ENCODE results near the gene MYOM1. TPM values are rescaled to one million over a fixed set of nuclear protein-coding genes. Genes with fewer than 3 reads are reported as not detected.

Gene MYOM1
- total and polyA plus RNA-seq, 7 donors, result 54.8 to 842 (median 388) TPM

- intact Hi-C loops (cut with DNase I), result no loop called here
- no peak for TF ChIP-seq CTCF (IDR thresholded peaks at IDR 0.05)
Observed at GRCh38 chr18:3233433-3234168, 13.8 kb upstream of the MYOM1 start.

GRCh38 chr18:3233004-3233403, 13.2 kb upstream of the MYOM1 start:
- Histone ChIP-seq H3K27ac (no peak overlapping the region), H3K9me3 (no peaks in the 10 kb centered on the region), H3K4me3 (no peak overlapping the region), H3K4me1 (peaks cover 4% of the 10 kb centered on the region), H3K27me3 (ENCODE audit: insufficient read depth in 3 of 3, low read length in 2 of 3) (no peaks in the 10 kb centered on the region), H3K36me3 (ENCODE audit: insufficient read depth in 1 of 2, low read depth in 1 of 2) (no peaks in the 10 kb centered on the region)
- DNase-seq (no peak), ATAC-seq (peak in 1 of 4 donors; percentile 52)
- WGBS, 3 donors, result 43 to 71% (median 59%) methylated on average over 1 of the region's 1 CpG
- intact Hi-C loops (cut with DNase I), result no loop called here
- no peak for TF ChIP-seq CTCF (IDR thresholded peaks at IDR 0.05)

More at GRCh38 chr18:3233433-3234168, 13.8 kb upstream of the MYOM1 start:
- DNase-seq (no peak), ATAC-seq (peak in 1 of 4 donors; percentile 28)
- 88 to 96% (median 94%) methylated on average over 4 of the region's 4 CpGs for WGBS, 3 donors
- no peaks in the 10 kb centered on the region for H3K9me3 ChIP-seq
- H3K27me3 ChIP-seq (ENCODE audit: insufficient read depth in 3 of 3, low read length in 2 of 3), result no peaks in the 10 kb centered on the region
- H3K4me3 ChIP-seq, result no peak overlapping the region
- no peak overlapping the region for H3K27ac ChIP-seq
- peaks cover 4% of the 10 kb centered on the region for H3K4me1 ChIP-seq
- H3K36me3 ChIP-seq (ENCODE audit: insufficient read depth in 1 of 2, low read depth in 1 of 2), result no peaks in the 10 kb centered on the region

GRCh38 chr18:3230401-3231334, 10.9 kb upstream of the MYOM1 start:
- Histone ChIP-seq H3K36me3 (ENCODE audit: insufficient read depth in 1 of 2, low read depth in 1 of 2) (no peaks in the 10 kb centered on the region), H3K4me1 (no peaks in the 10 kb centered on the region), H3K9me3 (no peaks in the 10 kb centered on the region), H3K4me3 (no peak overlapping the region), H3K27me3 (ENCODE audit: insufficient read depth in 3 of 3, low read length in 2 of 3) (no peaks in the 10 kb centered on the region), H3K27ac (no peak overlapping the region)
- TF ChIP-seq CTCF (IDR thresholded peaks at IDR 0.05), result no peak
- no peak for DNase-seq
- WGBS, 3 donors, result 86 to 89% (median 88%) methylated on average over 9 of the region's 9 CpGs
- intact Hi-C loops (cut with DNase I), result no loop called here
- ATAC-seq, result no peak

GRCh38 chr18:3226048-3226447, 6.3 kb upstream of the MYOM1 start:
- H3K4me3 ChIP-seq, result no peak overlapping the region
- no peak overlapping the region for H3K27ac ChIP-seq
- H3K27me3 ChIP-seq (ENCODE audit: insufficient read depth in 3 of 3, low read length in 2 of 3), result no peaks in the 10 kb centered on the region
- ATAC-seq (peak in 3 of 4 donors; percentile 79 to 90 (median 84)), DNase-seq (no peak)
- 74 to 89% (median 85%) methylated on average over 6 of the region's 6 CpGs for WGBS, 3 donors
- no peaks in the 10 kb centered on the region for H3K9me3 ChIP-seq
- H3K36me3 ChIP-seq (ENCODE audit: insufficient read depth in 1 of 2, low read depth in 1 of 2), result no peaks in the 10 kb centered on the region
- H3K4me1 ChIP-seq, result peaks cover 17% of the 10 kb centered on the region
- intact Hi-C loops (cut with DNase I), result no loop called here
- TF ChIP-seq CTCF (IDR thresholded peaks at IDR 0.05), result no peak
